HG02642 (cell line): Measurements from ENCODE around the gene RASGEF1C.

Source experiments
- ATAC-seq: cut with Tn5 transposase; IDR thresholded peaks from one replicate; pipeline ENCODE4 v1.9.1; 2021; ENCODE audit warnings: mild to moderate bottlenecking; ENCODE audit not compliant: unreplicated experiment, poor library complexity

RASGEF1C gene

GRCh38 chr5:180072256-180072548 lies 136.8 kb downstream of the RASGEF1C start:
- ATAC-seq = no peak

- peak; percentile 54 for ATAC-seq
Observed at GRCh38 chr5:180071531-180072255, 137.3 kb downstream of the RASGEF1C start, which contains the start of gene RNF130. Gene RNF130, minus strand, starts transcription at chr5:180071759. Its CDS starts 57 bp downstream, at chr5:180071702.

- peak; percentile 31 for ATAC-seq
Observed at GRCh38 chr5:180070756-180071530, 138.1 kb downstream of the RASGEF1C start.

GRCh38 chr5:180069589-180070247 lies 139.3 kb downstream of the RASGEF1C start:
- ATAC-seq = no peak

- no peak for ATAC-seq
Observed at GRCh38 chr5:180068519-180069090, 140.4 kb downstream of the RASGEF1C start.

- ATAC-seq = no peak
Observed at GRCh38 chr5:180067986-180068385, 141.0 kb downstream of the RASGEF1C start.

GRCh38 chr5:180060192-180060591 lies 148.8 kb downstream of the RASGEF1C start:
- ATAC-seq = no peak

GRCh38 chr5:180059326-180059725 lies 149.7 kb downstream of the RASGEF1C start:
- ATAC-seq = no peak

GRCh38 chr5:180056153-180056552 lies 152.9 kb downstream of the RASGEF1C start:
- no peak for ATAC-seq

GRCh38 chr5:180054226-180054625 lies 154.8 kb downstream of the RASGEF1C start:
- ATAC-seq = no peak

- no peak for ATAC-seq
Observed at GRCh38 chr5:180053061-180053602, 155.9 kb downstream of the RASGEF1C start.

GRCh38 chr5:180052211-180052818 lies 156.7 kb downstream of the RASGEF1C start:
- no peak for ATAC-seq
